Mammary epithelial cell (primary cell): ENCODE results near the gene ESRRA.

Source experiments
- EZH2 ChIP-seq: IDR thresholded peaks from 2 replicates; pipeline ENCODE4 v1.6.1; 2012; ENCODE audit warnings: low read length, inconsistent platforms, borderline replicate concordance
- TF ChIP-seq, protein P1 (sequence below), 2 donors: IDR thresholded peaks in 1 of 2; conservative IDR thresholded peaks in 1 of 2; 2 replicates each; pipeline ENCODE4 v1.5.1; 2011 to 2012; ENCODE audit warnings: inconsistent platforms in 2 of 2, low read length in 2 of 2, mild to moderate bottlenecking in 2 of 2, control low read depth in 1 of 2, low read depth in 1 of 2; ENCODE audit not compliant: insufficient read depth in 1 of 2; ENCODE audit errors: extremely low read depth in 1 of 2

DNA sequence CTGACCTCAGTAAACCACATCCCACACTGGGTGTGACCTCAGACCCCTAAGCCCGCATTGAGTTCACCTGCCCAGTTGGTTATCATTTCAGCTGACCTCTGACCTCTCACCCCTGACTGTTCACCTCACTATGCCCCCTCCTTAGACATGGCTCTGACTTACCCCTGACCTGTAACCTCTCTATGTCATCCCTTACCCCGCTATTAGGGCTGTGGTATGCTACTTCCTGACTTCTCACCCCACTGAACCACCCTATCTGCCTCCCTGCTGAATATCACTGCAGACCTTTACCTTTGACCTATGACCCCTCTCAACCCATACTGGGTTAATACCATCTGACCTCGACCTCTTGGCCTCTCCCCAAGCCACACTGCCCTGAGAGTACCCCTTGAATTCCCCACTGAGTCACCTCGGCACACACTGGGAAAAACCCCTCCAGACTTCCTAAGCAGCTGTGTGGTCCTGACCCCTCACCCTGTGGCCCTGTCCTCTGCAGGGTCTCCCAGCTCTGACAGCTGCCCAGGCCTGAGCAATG, 45.7 kb upstream of the ESRRA start:
- TF ChIP-seq, protein P1, sequence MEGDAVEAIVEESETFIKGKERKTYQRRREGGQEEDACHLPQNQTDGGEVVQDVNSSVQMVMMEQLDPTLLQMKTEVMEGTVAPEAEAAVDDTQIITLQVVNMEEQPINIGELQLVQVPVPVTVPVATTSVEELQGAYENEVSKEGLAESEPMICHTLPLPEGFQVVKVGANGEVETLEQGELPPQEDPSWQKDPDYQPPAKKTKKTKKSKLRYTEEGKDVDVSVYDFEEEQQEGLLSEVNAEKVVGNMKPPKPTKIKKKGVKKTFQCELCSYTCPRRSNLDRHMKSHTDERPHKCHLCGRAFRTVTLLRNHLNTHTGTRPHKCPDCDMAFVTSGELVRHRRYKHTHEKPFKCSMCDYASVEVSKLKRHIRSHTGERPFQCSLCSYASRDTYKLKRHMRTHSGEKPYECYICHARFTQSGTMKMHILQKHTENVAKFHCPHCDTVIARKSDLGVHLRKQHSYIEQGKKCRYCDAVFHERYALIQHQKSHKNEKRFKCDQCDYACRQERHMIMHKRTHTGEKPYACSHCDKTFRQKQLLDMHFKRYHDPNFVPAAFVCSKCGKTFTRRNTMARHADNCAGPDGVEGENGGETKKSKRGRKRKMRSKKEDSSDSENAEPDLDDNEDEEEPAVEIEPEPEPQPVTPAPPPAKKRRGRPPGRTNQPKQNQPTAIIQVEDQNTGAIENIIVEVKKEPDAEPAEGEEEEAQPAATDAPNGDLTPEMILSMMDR (conservative IDR thresholded peaks at IDR 0.05 in 1 of 2, IDR thresholded peaks at IDR 0.05 in 1 of 2; ENCODE audit: extremely low read depth in 1 of 2, insufficient read depth in 1 of 2, low read depth in 1 of 2, low read length in 2 of 2) = no peak
- TF ChIP-seq EZH2 = no peak
